Astrocyte (in vitro differentiated cells and primary cell): ENCODE results near the gene FAM25G. TPM values are rescaled to one million over a fixed set of nuclear protein-coding genes. Genes with fewer than 3 reads are reported as not detected.
"Not testable (repeated sequence)": the region's sequence is repeated elsewhere in the genome, so short reads cannot be mapped to it uniquely, and the experiment has no call there.

Source experiments
- DNase-seq: peaks from one replicate; pipeline ENCODE4 v3.0.0-alpha.2; 2010; ENCODE audit warnings: low read depth
- FAIRE-seq: peaks from 2 replicates; lab custom pipeline; 2011; peaks lifted over from hg19 to GRCh38; lab: Jason Lieb, UNC
- H2AFZ ChIP-seq: 2 replicates; pipeline ENCODE4 v1.6.0; 2012; ENCODE audit warnings: low read depth, low read length, inconsistent platforms
- H3K27ac ChIP-seq: 2 replicates; pipeline ENCODE4 v1.5.1; 2011; ENCODE audit warnings: low read depth, low read length, inconsistent platforms
- H3K27me3 ChIP-seq: 2 replicates; pipeline ENCODE4 v1.6.0; 2011; ENCODE audit warnings: low read length, inconsistent platforms; ENCODE audit not compliant: insufficient read depth
- H3K36me3 ChIP-seq: 2 replicates; pipeline ENCODE4 v1.5.1; 2011; ENCODE audit warnings: low read length, inconsistent platforms; ENCODE audit not compliant: insufficient read depth
- H3K4me1 ChIP-seq: 2 replicates; pipeline ENCODE4 v1.5.1; 2011; ENCODE audit warnings: low read length, inconsistent platforms; ENCODE audit not compliant: insufficient read depth
- H3K4me2 ChIP-seq: 2 replicates; pipeline ENCODE4 v1.6.0; 2012; ENCODE audit warnings: low read length, inconsistent platforms
- H3K4me3 ChIP-seq: 2 replicates; pipeline ENCODE4 v1.5.1; 2011; ENCODE audit warnings: low read depth, mild to moderate bottlenecking, low read length, inconsistent platforms; ENCODE audit not compliant: insufficient read depth
- H3K79me2 ChIP-seq: 2 replicates; pipeline ENCODE4 v1.6.0; 2012; ENCODE audit warnings: mild to moderate bottlenecking, low read length, inconsistent platforms; ENCODE audit not compliant: insufficient read depth
- H3K9ac ChIP-seq: 2 replicates; pipeline ENCODE4 v1.6.0; 2012; ENCODE audit warnings: mild to moderate bottlenecking, low read length, inconsistent platforms
- H3K9me3 ChIP-seq: 2 replicates; pipeline ENCODE4 v1.5.1; 2012; ENCODE audit warnings: low read depth, mild to moderate bottlenecking, low read length, inconsistent platforms; ENCODE audit not compliant: insufficient read depth
- H4K20me1 ChIP-seq: 2 replicates; pipeline ENCODE4 v1.6.0; 2012; ENCODE audit warnings: low read length, inconsistent platforms; ENCODE audit not compliant: insufficient read depth
- H3K27ac Mint-ChIP-seq: one replicate; pipeline ENCODE4 v1.8.0; 2021; ENCODE audit warnings: mild to moderate bottlenecking, mixed read lengths; ENCODE audit not compliant: unreplicated experiment
- H3K27me3 Mint-ChIP-seq: one replicate; pipeline ENCODE4 v1.8.0; 2021; ENCODE audit warnings: low read depth, mixed read lengths; ENCODE audit not compliant: unreplicated experiment
- H3K36me3 Mint-ChIP-seq: one replicate; pipeline ENCODE4 v1.8.0; 2021; ENCODE audit warnings: low read depth, mixed read lengths; ENCODE audit not compliant: unreplicated experiment
- H3K4me1 Mint-ChIP-seq: one replicate; pipeline ENCODE4 v1.8.0; 2021; ENCODE audit warnings: low read depth, mixed read lengths; ENCODE audit not compliant: unreplicated experiment
- H3K4me3 Mint-ChIP-seq: one replicate; pipeline ENCODE4 v1.8.0; 2021; ENCODE audit warnings: mild to moderate bottlenecking, moderate library complexity, mixed read lengths; ENCODE audit not compliant: unreplicated experiment
- H3K9me3 Mint-ChIP-seq: one replicate; pipeline ENCODE4 v1.8.0; 2021; ENCODE audit warnings: mild to moderate bottlenecking, mixed read lengths; ENCODE audit not compliant: unreplicated experiment
- total RNA-seq: library from RNA; stranded (reverse); gene quantifications from 2 replicates; pipeline ENCODE4 v1.2.1, GENCODE V29; 2021

FAM25G gene
- total RNA-seq, 1 donor from 2014 or later, result not detected

DNA sequence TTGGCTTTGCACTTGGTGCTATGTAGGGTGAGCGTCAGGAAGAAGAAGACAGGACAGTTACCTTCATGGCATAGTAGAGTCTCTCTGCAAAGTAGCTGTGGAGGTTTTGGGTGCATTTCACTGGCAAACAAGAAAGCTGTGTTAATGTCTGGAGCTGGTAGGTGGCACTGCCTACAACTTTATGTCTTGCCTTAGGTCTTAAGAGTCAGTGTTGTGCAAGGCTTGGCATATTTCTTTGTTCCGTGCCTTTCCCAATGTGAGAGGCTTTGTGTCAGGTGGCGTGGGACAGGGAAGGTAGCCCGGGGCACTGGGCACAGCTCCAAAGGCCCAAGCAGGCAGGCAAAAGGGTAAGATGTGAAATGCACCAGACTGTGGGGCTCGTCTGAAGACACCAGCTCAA lies 19.4 kb downstream of the FAM25G start:
- H3K36me3 Mint-ChIP-seq, H3K4me3 ChIP-seq, H3K27me3 Mint-ChIP-seq, H3K27me3 ChIP-seq, H3K4me1 Mint-ChIP-seq, H3K9ac ChIP-seq, FAIRE-seq, H3K4me1 ChIP-seq, H3K4me3 Mint-ChIP-seq, H3K27ac ChIP-seq, H3K9me3 Mint-ChIP-seq, DNase-seq, H4K20me1 ChIP-seq, H2AFZ ChIP-seq, H3K4me2 ChIP-seq, H3K27ac Mint-ChIP-seq, H3K79me2 ChIP-seq, H3K36me3 ChIP-seq, H3K9me3 ChIP-seq: not testable (repeated sequence)

DNA sequence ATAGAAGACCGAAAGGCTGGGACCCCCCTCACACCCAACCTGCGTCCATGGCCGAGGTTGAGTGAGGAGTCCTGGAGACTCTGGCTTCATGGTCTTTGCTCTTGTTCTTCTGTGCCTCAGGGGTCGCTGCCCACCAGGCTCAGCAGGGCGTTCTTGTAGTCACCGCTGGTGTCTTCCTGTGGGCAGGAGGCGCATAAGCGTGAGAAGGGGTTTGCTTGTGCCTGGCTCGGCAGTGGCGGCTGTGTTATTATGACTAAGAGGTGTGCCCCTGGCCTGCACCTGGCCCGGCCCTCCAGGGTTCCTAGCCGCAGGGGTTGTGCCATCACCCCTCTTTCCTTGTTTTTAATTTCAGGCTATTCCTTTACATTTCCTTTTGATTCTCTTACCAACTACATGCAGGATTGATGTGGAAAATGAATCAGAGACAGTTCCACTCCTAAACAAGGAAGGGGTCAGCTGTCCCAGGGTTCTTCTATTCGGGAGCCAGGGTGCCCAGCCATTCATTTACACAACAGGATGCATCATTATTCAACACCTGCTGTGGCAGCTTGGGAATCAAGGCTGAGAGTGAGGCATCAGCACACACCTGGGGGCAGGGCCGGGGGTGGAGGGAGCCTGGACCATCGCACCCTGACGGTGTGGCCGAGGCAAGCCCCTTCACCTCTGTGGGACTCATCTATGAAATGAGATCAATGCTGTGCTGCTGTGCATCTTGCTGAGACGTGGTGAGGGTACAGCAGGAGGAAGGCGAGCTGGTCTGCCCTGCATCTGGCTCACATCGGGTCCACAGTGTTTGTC lies 22.6 kb downstream of the FAM25G start:
- H3K36me3 Mint-ChIP-seq, result not testable (repeated sequence)

GRCh38 chr10:47467957-47468356 lies 23.5 kb downstream of the FAM25G start:
- H3K36me3 Mint-ChIP-seq, H3K79me2 ChIP-seq, H3K4me1 Mint-ChIP-seq, H3K27me3 ChIP-seq, H4K20me1 ChIP-seq, H3K27ac Mint-ChIP-seq, DNase-seq, H3K36me3 ChIP-seq, H3K9me3 ChIP-seq, H3K4me2 ChIP-seq, H3K9ac ChIP-seq, H3K4me1 ChIP-seq, H3K27me3 Mint-ChIP-seq, H3K9me3 Mint-ChIP-seq, FAIRE-seq, H3K4me3 Mint-ChIP-seq, H3K4me3 ChIP-seq, H2AFZ ChIP-seq, H3K27ac ChIP-seq: not testable (repeated sequence)

More for the DNA sequence above, 22.6 kb downstream of the FAM25G start:
- not testable (repeated sequence) for H3K9me3 Mint-ChIP-seq, H3K9ac ChIP-seq, H2AFZ ChIP-seq, H3K27ac ChIP-seq, H3K4me2 ChIP-seq, H3K4me1 ChIP-seq, FAIRE-seq, H3K4me3 Mint-ChIP-seq, DNase-seq, H3K27me3 ChIP-seq, H3K79me2 ChIP-seq, H3K27me3 Mint-ChIP-seq, H4K20me1 ChIP-seq, H3K4me1 Mint-ChIP-seq, H3K36me3 ChIP-seq, H3K27ac Mint-ChIP-seq, H3K4me3 ChIP-seq, H3K9me3 ChIP-seq

GRCh38 chr10:47467458-47467857 lies 24.0 kb downstream of the FAM25G start:
- H3K79me2 ChIP-seq, H3K4me3 Mint-ChIP-seq, H3K4me1 Mint-ChIP-seq, FAIRE-seq, H3K4me2 ChIP-seq, H3K4me1 ChIP-seq, H3K36me3 ChIP-seq, H3K9me3 Mint-ChIP-seq, H3K4me3 ChIP-seq, H3K27ac Mint-ChIP-seq, H2AFZ ChIP-seq, H3K9me3 ChIP-seq, H3K27me3 ChIP-seq, H3K27me3 Mint-ChIP-seq, H3K9ac ChIP-seq, H3K36me3 Mint-ChIP-seq, DNase-seq, H4K20me1 ChIP-seq, H3K27ac ChIP-seq: not testable (repeated sequence)

GRCh38 chr10:47465216-47465917 lies 26.1 kb downstream of the FAM25G start:
- H3K4me3 ChIP-seq, H3K4me1 ChIP-seq, H2AFZ ChIP-seq, H3K4me3 Mint-ChIP-seq, H3K4me1 Mint-ChIP-seq, H3K27me3 ChIP-seq, H4K20me1 ChIP-seq, DNase-seq, H3K79me2 ChIP-seq, H3K9me3 Mint-ChIP-seq, H3K9me3 ChIP-seq, H3K4me2 ChIP-seq, FAIRE-seq, H3K27ac ChIP-seq, H3K36me3 Mint-ChIP-seq, H3K27ac Mint-ChIP-seq, H3K9ac ChIP-seq, H3K27me3 Mint-ChIP-seq, H3K36me3 ChIP-seq: not testable (repeated sequence)
